HG02759 (cell line): ENCODE results near the gene FSHR.

Experiments
- ATAC-seq: cut with Tn5 transposase; IDR thresholded peaks from one replicate; pipeline ENCODE4 v1.9.1; 2021; ENCODE audit warnings: mild to moderate bottlenecking, moderate library complexity; ENCODE audit not compliant: unreplicated experiment

FSHR gene, protein sequence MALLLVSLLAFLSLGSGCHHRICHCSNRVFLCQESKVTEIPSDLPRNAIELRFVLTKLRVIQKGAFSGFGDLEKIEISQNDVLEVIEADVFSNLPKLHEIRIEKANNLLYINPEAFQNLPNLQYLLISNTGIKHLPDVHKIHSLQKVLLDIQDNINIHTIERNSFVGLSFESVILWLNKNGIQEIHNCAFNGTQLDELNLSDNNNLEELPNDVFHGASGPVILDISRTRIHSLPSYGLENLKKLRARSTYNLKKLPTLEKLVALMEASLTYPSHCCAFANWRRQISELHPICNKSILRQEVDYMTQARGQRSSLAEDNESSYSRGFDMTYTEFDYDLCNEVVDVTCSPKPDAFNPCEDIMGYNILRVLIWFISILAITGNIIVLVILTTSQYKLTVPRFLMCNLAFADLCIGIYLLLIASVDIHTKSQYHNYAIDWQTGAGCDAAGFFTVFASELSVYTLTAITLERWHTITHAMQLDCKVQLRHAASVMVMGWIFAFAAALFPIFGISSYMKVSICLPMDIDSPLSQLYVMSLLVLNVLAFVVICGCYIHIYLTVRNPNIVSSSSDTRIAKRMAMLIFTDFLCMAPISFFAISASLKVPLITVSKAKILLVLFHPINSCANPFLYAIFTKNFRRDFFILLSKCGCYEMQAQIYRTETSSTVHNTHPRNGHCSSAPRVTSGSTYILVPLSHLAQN

DNA sequence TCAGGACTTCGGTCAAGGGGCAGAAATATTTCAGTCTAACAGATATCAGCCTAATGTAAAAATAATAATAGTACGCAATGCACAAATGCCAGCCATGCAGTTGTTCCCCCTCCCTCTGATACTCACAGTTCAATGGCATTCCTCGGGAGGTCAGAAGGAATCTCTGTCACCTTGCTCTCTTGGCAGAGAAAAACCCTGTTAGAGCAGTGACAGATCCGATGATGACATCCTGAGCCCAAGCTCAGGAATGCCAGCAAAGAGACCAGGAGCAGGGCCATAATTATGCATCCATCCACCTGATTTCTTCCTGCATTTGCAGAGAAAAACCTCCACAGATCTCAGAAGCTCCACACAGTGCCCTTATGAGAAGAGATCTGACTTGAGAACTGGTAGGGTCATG, at the start of gene FSHR:
FSHR (minus strand) TSS at position 376 of the 400 bp plus-strand sequence; CDS start at position 278, 98 bp downstream.
- ATAC-seq, result no peak

DNA sequence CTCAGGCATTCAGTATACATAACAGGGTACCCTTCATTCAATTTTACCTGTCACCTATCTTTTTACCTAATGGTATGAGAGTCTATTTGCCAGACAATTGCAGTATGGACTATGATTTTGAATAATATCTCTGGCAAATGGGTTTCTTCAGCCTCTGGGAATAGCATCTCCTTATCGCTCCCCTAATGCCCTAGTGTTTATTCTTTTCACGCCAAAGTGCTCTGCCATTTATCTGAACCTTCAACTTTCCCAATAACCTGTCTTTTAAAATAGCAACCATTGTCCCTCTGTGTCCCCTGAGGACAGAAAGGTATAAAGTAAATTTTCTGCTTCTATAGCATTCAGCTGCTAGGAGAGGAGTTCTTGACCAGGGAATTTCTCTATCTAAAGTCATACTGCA, 45.0 kb upstream of the FSHR start:
- no peak for ATAC-seq

DNA sequence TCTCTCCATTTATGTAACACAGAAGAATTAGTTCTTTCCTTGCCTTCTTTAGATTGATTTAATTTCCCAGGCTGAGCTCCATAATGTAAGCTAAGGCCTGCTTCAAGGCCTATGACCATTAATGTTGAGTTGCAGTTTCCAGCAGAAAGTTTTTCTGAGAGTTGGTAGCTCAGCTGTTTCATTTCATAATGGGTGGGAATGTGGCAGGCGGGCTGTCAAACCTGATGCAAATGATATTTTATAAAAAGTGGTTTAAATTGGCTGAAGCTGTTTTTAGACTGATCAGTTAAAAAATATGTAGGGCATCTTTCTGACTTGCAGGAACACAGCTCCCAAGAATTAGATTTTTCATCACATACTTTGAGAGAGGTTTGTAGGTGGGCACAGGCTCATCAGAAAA, 40.4 kb upstream of the FSHR start:
- no peak for ATAC-seq

DNA sequence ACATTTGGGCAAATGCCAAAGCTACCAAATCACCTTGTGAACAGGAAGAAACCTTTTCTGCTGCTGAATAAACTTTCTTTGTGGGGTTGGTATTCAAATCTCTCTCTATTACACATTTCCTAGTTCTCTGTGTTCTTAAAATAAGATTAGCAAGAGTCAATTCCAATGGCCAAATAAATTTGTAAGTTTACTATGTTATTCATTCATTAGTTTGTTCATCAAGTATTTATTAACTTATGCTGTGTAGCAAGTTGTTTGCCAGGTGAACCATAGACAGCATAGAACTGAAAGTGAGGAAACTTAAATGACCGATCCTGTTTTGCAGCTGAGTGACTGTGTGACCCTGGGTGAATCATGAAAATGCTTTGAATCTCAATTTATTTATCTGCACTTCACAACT, 37.7 kb upstream of the FSHR start:
- ATAC-seq, result no peak

DNA sequence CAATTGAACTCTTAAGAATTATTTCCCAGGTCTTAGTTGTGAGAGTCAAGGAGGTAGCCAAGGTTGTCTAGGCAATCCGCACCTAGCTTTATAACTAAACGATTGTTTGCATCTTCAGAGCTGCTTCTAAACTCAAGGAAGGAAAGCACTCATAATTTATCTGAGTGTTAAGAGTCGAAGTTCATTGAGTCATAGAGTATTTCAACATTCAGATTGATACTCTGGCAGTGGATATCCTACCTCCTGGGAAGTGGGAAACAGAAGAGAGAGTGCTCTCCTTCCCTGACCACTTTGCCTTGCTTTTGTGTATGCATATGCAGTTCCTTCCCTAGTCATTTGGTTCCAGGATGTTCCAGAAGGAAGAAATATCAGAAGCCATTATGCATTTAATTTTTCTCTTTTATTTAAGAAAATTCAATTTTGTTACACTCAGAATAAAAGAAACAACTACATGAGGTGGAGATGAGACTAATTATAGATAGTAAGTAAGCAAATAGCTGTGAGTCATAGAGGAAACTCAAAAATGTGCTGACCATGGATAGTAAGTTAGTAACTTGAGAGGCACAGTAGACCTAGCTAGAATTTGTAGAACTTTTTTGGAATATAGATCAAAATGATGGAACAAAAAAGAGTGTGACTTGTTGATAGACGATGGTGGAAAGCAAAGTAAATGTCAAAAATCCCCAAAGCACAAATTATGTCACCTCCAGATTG, 35.4 kb upstream of the FSHR start:
- ATAC-seq, result no peak

DNA sequence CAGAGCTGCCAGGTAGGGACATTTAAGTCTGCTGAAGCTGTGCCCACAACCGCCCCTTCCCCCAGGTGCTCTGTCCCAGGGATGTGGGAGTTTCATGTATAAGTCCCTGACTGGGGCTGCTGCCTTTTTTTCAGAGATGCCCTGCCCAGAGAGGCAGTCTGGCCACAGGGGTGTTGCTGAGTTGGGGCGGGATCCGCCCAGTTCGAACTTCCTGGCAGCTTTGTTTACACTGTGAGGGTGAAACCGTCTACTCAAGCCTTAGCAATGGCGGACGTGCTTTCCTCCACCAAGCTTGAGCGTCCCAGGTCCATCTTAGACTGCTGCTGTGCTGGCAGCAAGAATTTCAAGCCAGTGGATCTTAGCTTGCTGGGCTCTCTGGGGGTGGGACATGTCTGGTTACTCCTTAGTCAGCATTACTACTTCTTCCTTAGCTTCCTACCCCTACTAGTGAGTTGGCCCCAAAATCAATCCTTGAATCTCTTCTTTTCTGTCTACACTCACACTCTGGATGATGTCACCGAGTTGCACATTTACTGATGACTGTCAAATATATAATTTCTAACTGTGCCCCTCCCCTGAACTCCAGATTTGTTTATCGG, 31.8 kb upstream of the FSHR start:
- ATAC-seq, result no peak

DNA sequence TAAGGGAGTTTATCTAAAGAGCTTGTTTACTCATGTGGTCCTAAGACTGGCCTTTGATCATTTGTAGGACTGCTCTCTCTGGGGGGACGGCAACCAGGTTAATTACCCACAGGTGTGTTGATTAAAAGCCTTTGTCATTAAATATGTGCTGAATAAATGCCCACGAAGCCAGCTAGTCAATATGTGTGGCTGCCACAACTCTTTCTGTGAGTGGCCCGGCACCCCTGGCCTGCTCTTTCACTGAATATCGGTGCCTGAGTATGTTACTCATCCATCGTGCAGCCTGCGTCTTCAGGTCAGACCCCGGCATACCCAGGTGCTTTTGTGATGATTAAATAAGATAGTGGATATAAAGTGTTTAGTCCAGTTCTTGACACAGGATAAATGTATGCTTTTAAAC, 24.3 kb upstream of the FSHR start:
- ATAC-seq, result no peak

DNA sequence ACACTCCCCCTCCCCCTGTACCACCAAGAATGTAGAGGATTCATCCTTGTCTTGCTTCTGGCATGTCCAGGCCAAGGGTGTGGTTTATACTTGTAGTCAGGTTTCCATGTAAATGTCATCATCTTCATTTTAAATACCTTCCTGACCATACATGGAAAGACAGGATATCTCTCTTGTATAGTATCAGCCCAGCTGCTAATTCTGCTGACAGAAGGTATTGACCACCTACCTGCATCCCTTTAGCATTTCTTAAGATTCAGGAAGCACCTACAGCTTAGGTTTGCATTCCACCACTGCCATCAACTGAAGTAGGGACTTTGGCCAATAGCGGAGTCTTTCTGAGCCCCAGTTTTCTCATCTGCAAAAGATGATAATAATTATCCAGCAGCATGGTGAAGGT, 22.9 kb upstream of the FSHR start:
- no peak for ATAC-seq

DNA sequence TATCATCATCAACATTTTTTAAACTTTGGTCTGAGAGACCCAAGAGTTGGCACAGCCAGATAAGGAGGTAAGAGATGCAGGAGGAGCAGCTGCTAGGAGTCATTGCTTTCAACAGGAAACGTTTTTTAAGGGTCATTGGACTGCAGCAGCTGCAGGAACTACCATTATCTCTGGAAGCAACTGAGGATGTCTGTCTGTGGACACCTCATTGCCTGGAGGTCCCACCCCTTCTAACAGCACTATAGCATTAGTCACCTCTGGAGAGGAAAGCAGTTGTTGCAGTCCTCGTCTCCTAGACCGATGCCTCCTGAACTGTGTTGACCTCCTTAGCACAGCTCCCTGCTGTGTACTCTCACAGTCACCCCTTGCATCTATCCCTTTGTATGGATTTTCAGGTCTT, 21.5 kb upstream of the FSHR start:
- no peak for ATAC-seq

DNA sequence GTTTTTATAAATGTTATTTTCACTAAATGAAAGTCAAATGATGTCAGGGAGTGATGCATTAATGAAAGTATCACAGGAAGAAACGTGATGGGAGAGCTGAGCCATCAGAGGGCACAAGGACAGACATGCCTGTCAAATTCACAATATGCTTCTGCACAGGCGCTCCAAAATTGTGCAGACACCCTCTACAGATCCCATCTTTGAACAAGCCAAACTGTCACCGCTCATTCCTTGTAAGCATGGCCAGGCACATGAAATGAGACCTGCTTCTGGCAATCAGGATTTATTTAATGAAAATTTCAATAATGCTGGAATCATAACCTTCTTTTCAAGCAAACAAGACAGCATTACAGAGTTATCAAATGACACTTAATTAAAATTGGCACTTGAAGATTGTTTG, 20.4 kb upstream of the FSHR start:
- ATAC-seq, result no peak

DNA sequence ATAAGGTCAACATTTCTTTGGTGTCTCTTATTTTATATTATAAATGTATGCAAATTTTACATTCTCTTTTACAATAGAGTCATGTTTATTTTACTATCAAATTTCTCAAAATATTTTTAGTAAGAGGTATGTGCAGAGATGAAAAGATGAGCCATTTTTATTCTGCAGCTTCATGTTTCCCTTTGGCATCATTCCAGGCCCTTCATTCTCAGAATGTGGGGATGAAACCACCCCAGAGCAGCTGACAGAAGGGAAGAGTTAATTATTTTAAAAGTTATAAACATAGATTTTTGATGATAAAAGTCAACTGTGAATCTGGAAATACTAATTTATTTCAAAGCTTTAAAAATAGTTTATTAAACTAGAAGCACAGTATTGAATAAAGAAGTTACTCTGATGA, 12.8 kb upstream of the FSHR start:
- no peak for ATAC-seq

DNA sequence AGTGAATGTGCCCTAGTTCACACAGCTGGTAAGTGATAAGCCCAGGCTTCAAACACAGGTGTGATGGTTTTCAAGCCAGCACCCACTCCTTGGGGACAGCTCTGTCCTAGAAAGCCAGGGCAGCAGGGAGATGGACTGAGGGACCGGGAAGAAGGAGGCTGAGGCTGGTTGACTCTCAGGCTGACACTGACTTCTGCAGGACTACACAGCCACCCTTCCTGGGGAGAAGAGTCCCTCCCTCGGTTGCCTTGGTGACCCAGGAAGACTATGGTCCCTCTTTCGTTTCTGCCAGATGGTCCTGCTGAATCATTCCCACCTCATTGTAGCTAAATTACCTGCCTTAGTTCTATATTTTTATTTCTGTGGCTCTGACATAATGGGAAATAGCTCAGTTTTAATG, 11.3 kb upstream of the FSHR start:
- no peak for ATAC-seq

DNA sequence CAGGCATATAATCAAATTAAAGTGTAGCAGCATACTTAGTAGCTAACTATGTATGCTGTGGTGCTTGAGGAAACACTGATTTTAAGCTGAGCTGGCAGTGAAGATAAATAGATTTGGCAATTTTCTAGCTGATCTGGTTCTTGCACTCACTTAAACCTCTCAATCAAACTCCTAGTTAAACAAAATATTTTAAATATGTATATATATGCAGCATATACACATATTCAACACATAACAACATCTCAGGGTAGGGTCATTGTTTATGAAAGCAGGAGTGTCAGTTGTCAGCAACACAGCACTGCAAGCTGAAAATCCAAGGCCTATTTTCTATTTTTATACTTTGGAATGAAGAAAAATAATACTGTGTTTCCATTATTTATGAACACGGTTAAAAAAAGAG, 10.4 kb upstream of the FSHR start:
- ATAC-seq, result no peak

DNA sequence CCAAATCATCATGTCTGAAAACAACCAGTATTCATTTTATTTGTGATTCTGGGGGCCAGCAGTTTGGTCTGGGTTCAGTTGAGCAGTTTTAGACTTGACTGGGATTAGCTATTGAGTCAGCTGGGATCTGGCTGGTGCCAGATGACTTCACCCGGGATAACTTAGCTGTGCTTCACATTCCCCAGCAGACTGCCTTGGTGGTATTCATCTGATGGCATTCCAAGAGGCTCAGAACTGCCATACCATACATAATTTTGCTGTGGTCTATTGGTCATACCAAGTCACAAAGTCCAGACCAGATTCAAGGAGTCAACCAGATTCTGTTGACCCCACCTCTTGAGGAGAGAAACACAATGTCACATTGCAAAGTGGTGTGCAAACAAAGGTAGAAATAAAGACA, 7.8 kb upstream of the FSHR start:
- ATAC-seq, result no peak

DNA sequence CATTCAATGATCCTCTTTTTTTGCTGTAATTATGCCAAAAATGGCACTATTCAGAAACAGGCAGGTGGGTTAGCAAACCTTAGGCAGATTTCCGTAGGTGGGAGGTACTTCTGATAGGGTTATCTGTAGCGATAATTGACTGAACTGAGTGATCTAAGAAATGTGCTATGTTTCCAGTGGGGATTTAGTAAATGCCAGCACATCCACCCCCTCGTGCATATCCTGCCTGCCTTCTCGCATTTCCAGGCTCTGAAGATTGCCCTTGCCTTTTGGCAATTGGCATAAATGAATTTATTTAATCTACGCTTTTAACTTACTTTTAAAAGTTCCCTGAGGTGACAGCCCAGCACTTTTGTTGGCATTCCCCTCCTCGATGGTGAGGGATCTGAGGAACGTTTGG, 576 bp upstream of the FSHR start:
- no peak for ATAC-seq

DNA sequence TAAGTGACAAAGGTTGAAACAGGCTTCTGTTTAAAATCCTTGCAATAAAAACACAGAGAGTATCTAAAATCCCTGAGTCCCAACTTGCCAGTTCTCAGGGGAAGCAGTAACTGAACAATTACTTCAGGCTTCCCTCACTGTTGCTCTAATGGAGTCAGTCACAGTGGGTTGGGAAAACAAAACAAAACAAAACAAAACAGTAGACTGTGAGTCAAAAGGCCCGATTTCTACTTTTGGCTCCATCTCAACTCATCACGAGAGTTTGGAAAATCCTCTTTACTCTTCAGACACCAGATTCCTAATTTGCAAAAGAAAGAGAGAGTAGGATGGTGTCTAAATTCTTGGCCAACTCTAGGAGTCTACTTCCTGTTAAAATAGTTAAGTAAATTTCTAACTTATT, 1.1 kb downstream of the FSHR start:
- ATAC-seq, result no peak

DNA sequence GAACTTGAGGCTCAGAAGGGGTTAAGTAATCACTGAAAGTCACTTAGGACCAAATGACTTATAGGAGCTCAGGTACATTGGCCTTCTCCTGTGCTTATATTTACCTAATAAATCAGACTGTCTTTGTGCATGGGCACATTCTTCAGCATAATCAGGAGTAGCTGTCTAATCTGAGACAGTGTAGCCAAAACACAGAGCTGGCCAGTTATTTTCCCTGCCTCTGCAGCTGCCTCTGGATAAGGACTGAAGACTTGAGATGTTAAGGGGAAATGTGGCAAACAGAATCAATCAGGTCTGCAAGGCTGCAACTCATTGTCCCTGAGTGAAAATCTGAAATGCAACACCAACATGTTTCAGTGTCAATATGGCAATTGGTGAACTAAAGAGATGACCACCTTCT, 1.5 kb downstream of the FSHR start:
- no peak for ATAC-seq

DNA sequence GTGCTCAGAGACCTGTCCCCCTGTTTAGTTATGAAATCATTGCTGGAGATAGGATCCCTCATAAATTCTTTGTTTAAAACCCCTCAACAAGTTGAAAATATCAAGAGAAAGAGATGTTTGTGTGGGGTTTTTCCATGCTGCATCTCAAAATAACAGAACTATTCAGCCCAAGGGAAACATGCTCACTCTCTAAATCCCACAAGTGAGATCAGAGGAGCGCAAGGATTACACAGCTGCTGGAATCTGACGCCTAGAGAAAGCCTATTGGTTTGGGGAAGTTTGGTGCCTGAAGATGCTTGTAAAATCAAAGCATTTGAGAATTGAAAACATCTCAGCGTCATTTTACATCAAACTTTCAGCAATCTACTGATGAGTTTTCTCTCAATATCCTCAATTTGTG, 7.9 kb downstream of the FSHR start:
- no peak for ATAC-seq

DNA sequence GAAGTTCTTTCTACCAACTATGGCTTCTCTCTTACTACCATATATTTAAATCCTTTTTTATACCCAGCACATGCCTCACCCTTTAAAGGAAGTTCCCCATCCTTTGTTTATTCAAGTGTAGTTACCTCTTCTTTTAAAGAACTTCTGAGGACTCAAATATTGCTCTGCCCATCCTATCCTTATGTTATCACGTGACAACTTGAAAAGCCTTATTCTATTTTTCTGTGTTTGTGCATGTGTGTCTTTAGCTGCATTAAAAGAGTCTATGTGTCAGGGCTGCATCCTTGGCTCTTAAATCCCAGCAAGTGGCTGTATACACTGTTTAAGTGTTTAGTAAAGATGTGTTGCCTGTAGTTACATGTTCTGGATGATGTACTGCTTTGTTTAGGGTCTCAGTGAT, 22.5 kb downstream of the FSHR start:
- ATAC-seq, result no peak

DNA sequence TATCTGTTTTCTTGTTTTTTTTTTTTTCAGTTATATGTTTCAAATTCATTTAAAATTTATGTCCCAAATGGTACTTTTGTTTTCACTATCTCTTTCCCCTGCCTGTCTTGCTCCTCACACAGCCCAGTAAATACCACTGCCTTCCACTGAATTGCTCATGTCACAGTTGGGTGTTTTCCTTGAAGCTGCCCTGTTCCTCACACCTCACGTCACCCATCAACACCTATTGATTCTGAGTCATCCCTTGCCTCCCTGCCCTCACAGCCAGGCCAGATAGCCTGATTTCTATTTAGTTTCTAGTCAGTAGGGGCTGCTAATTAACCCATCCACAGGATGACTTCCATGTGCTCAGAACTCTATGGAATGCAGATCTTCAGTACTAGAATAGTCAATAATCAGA, 25.3 kb downstream of the FSHR start:
- peak; percentile 98 for ATAC-seq

DNA sequence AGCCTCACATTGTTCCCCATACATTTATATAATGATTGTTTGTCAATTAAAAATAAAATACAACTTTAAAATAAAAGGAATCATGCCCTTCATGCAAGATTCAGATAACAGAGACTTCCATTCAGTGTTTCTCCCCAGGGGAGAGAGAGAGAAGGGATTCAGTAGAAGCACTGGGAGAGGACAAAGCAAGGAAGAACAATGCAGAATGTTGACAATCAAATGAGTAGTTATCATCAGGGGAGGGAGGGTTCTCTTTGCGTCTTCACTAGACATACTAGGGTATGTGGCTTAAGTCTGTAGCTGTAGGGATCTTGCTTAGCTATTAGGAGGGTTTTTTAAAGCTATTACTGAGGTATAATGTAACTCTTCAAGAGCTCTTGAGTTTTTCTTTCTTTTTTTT, 30.7 kb downstream of the FSHR start:
- no peak for ATAC-seq

DNA sequence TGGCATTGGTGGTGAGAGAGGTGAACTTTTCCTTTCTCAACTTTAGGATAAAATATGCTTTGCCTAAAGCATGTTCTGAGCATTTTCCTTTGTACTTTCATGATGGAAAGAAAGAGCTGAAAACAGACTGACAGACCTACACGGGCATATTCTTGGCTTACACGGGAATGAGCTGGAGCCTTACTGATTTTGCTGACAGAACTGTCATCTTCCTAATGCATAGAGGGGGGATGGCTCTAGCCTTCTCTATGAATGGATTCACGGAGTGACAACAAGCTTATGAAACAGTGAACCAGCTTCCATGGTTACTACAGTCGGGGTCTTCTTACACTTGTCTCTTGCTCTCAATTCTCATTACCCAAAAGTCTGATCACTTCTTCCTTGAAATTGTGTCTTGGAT, 32.2 kb downstream of the FSHR start:
- ATAC-seq, result no peak
